SJCRH30 (cell line): ENCODE data around the gene HTR1D. TPM values are rescaled to one million over a fixed set of nuclear protein-coding genes. Genes with fewer than 3 reads are reported as not detected.

Source experiments
- DNase-seq, 2 experiments: peaks; one replicate each; pipeline ENCODE4 v3.0.0-alpha.2; 2015 to 2020
- H3K27ac ChIP-seq: fragments of 250-450 bp; sonication (Bioruptor Pico); 2 replicates; pipeline ENCODE4 v1.5.1; 2020; ENCODE audit warnings: mild to moderate bottlenecking, moderate library complexity
- H3K27me3 ChIP-seq: fragments of 250-450 bp; sonication (Bioruptor Pico); 2 replicates; pipeline ENCODE4 v1.5.1; 2020; ENCODE audit warnings: mild to moderate bottlenecking, moderate library complexity
- H3K36me3 ChIP-seq: fragments of 250-450 bp; sonication (Bioruptor Pico); 2 replicates; pipeline ENCODE4 v1.5.1; 2020; ENCODE audit warnings: mild to moderate bottlenecking, moderate library complexity
- H3K4me1 ChIP-seq: fragments of 250-450 bp; sonication (Bioruptor Pico); 2 replicates; pipeline ENCODE4 v1.5.1; 2020; ENCODE audit warnings: mild to moderate bottlenecking, moderate library complexity
- H3K4me3 ChIP-seq: fragments of 250-450 bp; sonication (Bioruptor Pico); 2 replicates; pipeline ENCODE4 v1.5.1; 2020; ENCODE audit warnings: mild to moderate bottlenecking, moderate library complexity
- H3K9me3 ChIP-seq: fragments of 250-450 bp; sonication (Bioruptor Pico); replicated peaks from 2 replicates; pipeline ENCODE4 v1.5.1; 2020; ENCODE audit warnings: mild to moderate bottlenecking, moderate library complexity
- total RNA-seq: library from RNA; depleted of rRNA; stranded (reverse); fragments of >200 nt; shearing (Covaris generic); gene quantifications from 2 replicates; pipeline ENCODE4 v1.2.3, GENCODE V29; 2014; rRNA removed

The HTR1D gene
- total RNA-seq, 1 experiment from 2014 or later, result not detected

GRCh38 chr1:23166854-23167253, 50.4 kb downstream of the HTR1D start:
- peaks cover 3% of the 10 kb centered on the region; the same call in 1 of the 2 replicates for H3K36me3 ChIP-seq
- no peak overlapping the region; the same call in 1 of the 2 replicates for H3K27ac ChIP-seq
- no peak for DNase-seq
- no peaks in the 10 kb centered on the region for H3K9me3 ChIP-seq
- peak overlapping the region; percentile 81 for H3K4me3 ChIP-seq
- 0 out of 2 replicates have a peak, but pooled peaks cover 6% of the 10 kb centered on the region for H3K4me1 ChIP-seq
- no peaks in the 10 kb centered on the region for H3K27me3 ChIP-seq

GRCh38 chr1:23163395-23163794, 53.9 kb downstream of the HTR1D start:
- Histone ChIP-seq H3K4me3 (no peak overlapping the region), H3K27ac (no peak overlapping the region), H3K9me3 (no peaks in the 10 kb centered on the region), H3K4me1 (0 out of 2 replicates have a peak, but pooled peaks cover 6% of the 10 kb centered on the region), H3K27me3 (no peaks in the 10 kb centered on the region), H3K36me3 (peaks cover 3% of the 10 kb centered on the region; the same call in 1 of the 2 replicates)
- no peak for DNase-seq

- no peaks in the 10 kb centered on the region for H3K9me3 ChIP-seq
- H3K36me3 ChIP-seq, result peaks cover 3% of the 10 kb centered on the region; the same call in 1 of the 2 replicates
- H3K27ac ChIP-seq, result no peak overlapping the region
- DNase-seq, result no peak
- H3K4me1 ChIP-seq, result no peaks in the 10 kb centered on the region
- H3K27me3 ChIP-seq, result no peaks in the 10 kb centered on the region
- H3K4me3 ChIP-seq, result no peak overlapping the region
These were observed 57.1 kb downstream of the HTR1D start for GRCh38 chr1:23159963-23160877.

GRCh38 chr1:23156940-23157339, 60.4 kb downstream of the HTR1D start:
- H3K4me3 ChIP-seq, result no peak overlapping the region
- H3K27me3 ChIP-seq, result no peaks in the 10 kb centered on the region
- no peak overlapping the region for H3K27ac ChIP-seq
- H3K4me1 ChIP-seq, result no peaks in the 10 kb centered on the region
- no peaks in the 10 kb centered on the region for H3K36me3 ChIP-seq
- DNase-seq, result peak in 1 of 2 experiments; percentile 15
- H3K9me3 ChIP-seq, result no peaks in the 10 kb centered on the region

- no peaks in the 10 kb centered on the region for H3K4me1 ChIP-seq
- DNase-seq, result no peak
- no peaks in the 10 kb centered on the region for H3K9me3 ChIP-seq
- no peak overlapping the region for H3K27ac ChIP-seq
- peaks cover 4% of the 10 kb centered on the region; the same call in 1 of the 2 replicates for H3K36me3 ChIP-seq
- H3K27me3 ChIP-seq, result no peaks in the 10 kb centered on the region
- no peak overlapping the region for H3K4me3 ChIP-seq
These were observed 64.2 kb downstream of the HTR1D start for GRCh38 chr1:23152966-23153684.

- no peak overlapping the region for H3K4me3 ChIP-seq
- H3K27me3 ChIP-seq, result no peaks in the 10 kb centered on the region
- no peaks in the 10 kb centered on the region for H3K4me1 ChIP-seq
- DNase-seq, result no peak
- peaks cover 12% of the 10 kb centered on the region for H3K36me3 ChIP-seq
- no peak overlapping the region for H3K27ac ChIP-seq
- no peaks in the 10 kb centered on the region for H3K9me3 ChIP-seq
These were observed 66.6 kb downstream of the HTR1D start for GRCh38 chr1:23150742-23151141.

GRCh38 chr1:23150125-23150524, 67.2 kb downstream of the HTR1D start:
- Histone ChIP-seq H3K36me3 (peaks cover 12% of the 10 kb centered on the region), H3K9me3 (no peaks in the 10 kb centered on the region), H3K27me3 (no peaks in the 10 kb centered on the region), H3K4me3 (no peak overlapping the region), H3K27ac (no peak overlapping the region), H3K4me1 (no peaks in the 10 kb centered on the region)
- no peak for DNase-seq

GRCh38 chr1:23149114-23149513, 68.2 kb downstream of the HTR1D start:
- H3K27me3 ChIP-seq, result no peaks in the 10 kb centered on the region
- H3K36me3 ChIP-seq, result peaks cover 14% of the 10 kb centered on the region
- no peaks in the 10 kb centered on the region; the same call in 1 of the 2 replicates for H3K4me1 ChIP-seq
- H3K4me3 ChIP-seq, result no peak overlapping the region
- no peak for DNase-seq
- H3K27ac ChIP-seq, result no peak overlapping the region
- H3K9me3 ChIP-seq, result no peaks in the 10 kb centered on the region

- Histone ChIP-seq H3K4me3 (no peak overlapping the region), H3K27ac (no peak overlapping the region)
- no peak for DNase-seq
These were observed 69.2 kb downstream of the HTR1D start for GRCh38 chr1:23148084-23148483.

More at GRCh38 chr1:23148084-23148483, 69.2 kb downstream of the HTR1D start:
- Histone ChIP-seq H3K4me1 (no peaks in the 10 kb centered on the region; the same call in 1 of the 2 replicates), H3K27me3 (no peaks in the 10 kb centered on the region), H3K9me3 (no peaks in the 10 kb centered on the region), H3K36me3 (peaks cover 14% of the 10 kb centered on the region)

Other genes with a start within 250 kb of the HTR1D start
- gene LACTBL1, start 244.6 kb downstream of the HTR1D start, total RNA-seq, result 0.15 and 0.20 TPM in 2 replicates
- gene TEX46, start 201.7 kb downstream of the HTR1D start, total RNA-seq, result 0.30 TPM in 1 of 2 replicates, not detected in the other
- 230 and 243 TPM in 2 replicates for gene KDM1A, start 198.0 kb downstream of the HTR1D start, total RNA-seq
- gene LUZP1, start 48.6 kb downstream of the HTR1D start, total RNA-seq, result 28.8 and 29.8 TPM in 2 replicates
- 342 and 380 TPM in 2 replicates for gene HNRNPR, start 126.8 kb upstream of the HTR1D start, total RNA-seq
- gene ZNF436, start 152.3 kb upstream of the HTR1D start, total RNA-seq, result 13.8 and 15.8 TPM in 2 replicates
- 0.10 TPM in 1 of 2 replicates, not detected in the other for gene TCEA3, start 207.2 kb upstream of the HTR1D start, total RNA-seq